ENCODE data around the gene LRGUK.

DNA sequence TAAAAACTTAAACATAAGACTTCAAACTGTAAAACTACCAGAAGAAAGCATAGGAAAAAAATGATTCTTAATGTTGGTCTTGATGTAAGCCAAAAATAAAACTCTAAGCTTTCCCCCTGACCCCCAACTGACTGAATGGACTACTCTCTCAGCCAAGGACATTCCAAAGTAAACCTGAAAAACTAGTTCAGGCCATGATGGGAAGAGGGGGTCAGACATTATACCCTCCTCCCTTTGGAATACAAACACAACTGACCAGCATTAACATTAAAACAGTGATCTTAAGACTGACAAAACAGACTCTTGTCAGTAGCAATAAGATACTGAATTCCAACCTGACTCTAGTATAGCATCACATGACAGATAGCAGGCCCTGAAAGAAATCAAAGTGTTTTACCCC lies 13.5 kb upstream of the LRGUK start:
- TF ChIP-seq, protein P1, sequence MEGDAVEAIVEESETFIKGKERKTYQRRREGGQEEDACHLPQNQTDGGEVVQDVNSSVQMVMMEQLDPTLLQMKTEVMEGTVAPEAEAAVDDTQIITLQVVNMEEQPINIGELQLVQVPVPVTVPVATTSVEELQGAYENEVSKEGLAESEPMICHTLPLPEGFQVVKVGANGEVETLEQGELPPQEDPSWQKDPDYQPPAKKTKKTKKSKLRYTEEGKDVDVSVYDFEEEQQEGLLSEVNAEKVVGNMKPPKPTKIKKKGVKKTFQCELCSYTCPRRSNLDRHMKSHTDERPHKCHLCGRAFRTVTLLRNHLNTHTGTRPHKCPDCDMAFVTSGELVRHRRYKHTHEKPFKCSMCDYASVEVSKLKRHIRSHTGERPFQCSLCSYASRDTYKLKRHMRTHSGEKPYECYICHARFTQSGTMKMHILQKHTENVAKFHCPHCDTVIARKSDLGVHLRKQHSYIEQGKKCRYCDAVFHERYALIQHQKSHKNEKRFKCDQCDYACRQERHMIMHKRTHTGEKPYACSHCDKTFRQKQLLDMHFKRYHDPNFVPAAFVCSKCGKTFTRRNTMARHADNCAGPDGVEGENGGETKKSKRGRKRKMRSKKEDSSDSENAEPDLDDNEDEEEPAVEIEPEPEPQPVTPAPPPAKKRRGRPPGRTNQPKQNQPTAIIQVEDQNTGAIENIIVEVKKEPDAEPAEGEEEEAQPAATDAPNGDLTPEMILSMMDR (IDR thresholded peaks at IDR 0.05) = no peak
- TF ChIP-seq EZH2 (IDR thresholded peaks at IDR 0.05; ENCODE audit: borderline replicate concordance, insufficient read depth, low read depth, low read length, poor library complexity, severe bottlenecking) = no peak
